B cell (primary cell): ENCODE results near the gene NUBP1. TPM values are rescaled to one million over a fixed set of nuclear protein-coding genes. Genes with fewer than 3 reads are reported as not detected.

Source experiments
- ATAC-seq: fragments of 200-7000 bp; cut with Tn5 transposase; one replicate; pipeline ENCODE4 v1.10.0; 2021; ENCODE audit warnings: low read depth, mild to moderate bottlenecking, moderate number of reproducible peaks, moderate library complexity
- CTCF ChIA-PET: fragments of 350-600 bp; sonication (Branson Sonifier 250); formaldehyde crosslinking; loops from one replicate; lab custom pipeline; 2021; ENCODE audit warnings: antibody characterized with exemption, inconsistent platforms; lab: Charles Lee
- POLR2A ChIA-PET: fragments of 350-600 bp; sonication (Branson Sonifier 250); formaldehyde crosslinking; loops from one replicate; lab custom pipeline; 2021; ENCODE audit warnings: antibody characterized with exemption; lab: Charles Lee
- DNase-seq: peaks from one replicate; pipeline ENCODE4 v3.0.0; 2013
- H2AFZ ChIP-seq: 2 replicates; pipeline ENCODE4 v1.6.1; 2012; ENCODE audit warnings: mild to moderate bottlenecking, low read depth, low read length; ENCODE audit not compliant: insufficient read depth, poor library complexity, severe bottlenecking
- H3K27ac ChIP-seq, 2 donors: 1 replicate in 1 of 2; 2 replicates in 1 of 2; pipeline ENCODE4 v1.5.1; 2012 to 2013; ENCODE audit warnings: low read length in 2 of 2, mild to moderate bottlenecking in 2 of 2, moderate library complexity in 1 of 2
- H3K27me3 ChIP-seq, 4 experiments: fragments of 200-600 bp in 1 of 4; sonication (generic) in 1 of 4; replicated peaks in 1 of 4; 1 replicate in 2 of 4; 2 replicates in 2 of 4; pipeline versions ENCODE4 v1.6.1 to v1.7.0; 2013 to 2016; ENCODE audit warnings: low read length in 3 of 4, mild to moderate bottlenecking in 2 of 4, mixed read lengths in 1 of 4, moderate library complexity in 1 of 4; ENCODE audit not compliant: insufficient read depth in 4 of 4, control insufficient read depth in 3 of 4; ENCODE audit errors: control extremely low read depth in 1 of 4
- H3K36me3 ChIP-seq, 2 experiments: replicated peaks in 1 of 2; 1 replicate in 1 of 2; 2 replicates in 1 of 2; pipeline versions ENCODE4 v1.6.1 to v1.7.1; 2013; ENCODE audit warnings: low read length in 1 of 2; ENCODE audit not compliant: insufficient read depth in 2 of 2, control insufficient read depth in 1 of 2; ENCODE audit errors: control extremely low read depth in 1 of 2, extremely low read depth in 1 of 2
- H3K4me1 ChIP-seq, 2 donors: fragments of 200-600 bp in 1 of 2; sonication (generic) in 1 of 2; 1 replicate in 1 of 2; 2 replicates in 1 of 2; pipeline versions ENCODE4 v1.5.1 to v1.6.1; 2013 to 2017; ENCODE audit warnings: low read length in 2 of 2; ENCODE audit not compliant: control insufficient read depth in 2 of 2, insufficient read depth in 2 of 2
- H3K4me2 ChIP-seq: replicated peaks from 2 replicates; pipeline ENCODE3; 2012; ENCODE audit warnings: mild to moderate bottlenecking, low read depth, low read length; ENCODE audit not compliant: poor library complexity, severe bottlenecking
- H3K4me3 ChIP-seq, 5 experiments: fragments of 200-600 bp in 1 of 5; sonication (generic) in 1 of 5; 1 replicate in 3 of 5; 2 replicates in 2 of 5; pipeline versions ENCODE4 v1.5.1 to v1.7.0; 2011 to 2016; ENCODE audit warnings: low read length in 4 of 5, mild to moderate bottlenecking in 4 of 5, low read depth in 2 of 5, control low read depth in 1 of 5, moderate library complexity in 1 of 5; ENCODE audit not compliant: insufficient read depth in 1 of 5; ENCODE audit errors: control extremely low read depth in 1 of 5, extremely low read depth in 1 of 5
- H3K79me2 ChIP-seq: fragments of 200-600 bp; sonication (generic); one replicate; pipeline ENCODE4 v1.6.0; 2016; ENCODE audit warnings: low read length; ENCODE audit not compliant: control insufficient read depth, insufficient read depth
- H3K9ac ChIP-seq: fragments of 200-600 bp; sonication (generic); 2 replicates; pipeline ENCODE4 v1.6.1; 2017; ENCODE audit warnings: mild to moderate bottlenecking, low read length, moderate library complexity
- H3K9me3 ChIP-seq, 3 donors: one replicate each; pipeline versions ENCODE4 v1.6.1 to v1.7.1; 2013; ENCODE audit warnings: low read length in 2 of 3; ENCODE audit not compliant: control insufficient read depth in 2 of 3, insufficient read depth in 1 of 3; ENCODE audit errors: control extremely low read depth in 1 of 3
- H4K20me1 ChIP-seq: 2 replicates; pipeline ENCODE4 v1.6.0; 2012; ENCODE audit warnings: mild to moderate bottlenecking, low read length; ENCODE audit not compliant: insufficient read depth, control insufficient read depth, poor library complexity, severe bottlenecking
- H3K27ac Mint-ChIP-seq: one replicate; pipeline ENCODE4 v1.8.0; 2021; ENCODE audit warnings: mixed read lengths
- H3K27me3 Mint-ChIP-seq: one replicate; pipeline ENCODE4 v1.8.0; 2021; ENCODE audit warnings: mixed read lengths
- H3K4me1 Mint-ChIP-seq: one replicate; pipeline ENCODE4 v1.8.0; 2021; ENCODE audit warnings: mixed read lengths
- H3K4me3 Mint-ChIP-seq: one replicate; pipeline ENCODE4 v1.8.0; 2021; ENCODE audit warnings: mixed read lengths
- H3K9me3 Mint-ChIP-seq: one replicate; pipeline ENCODE4 v1.8.0; 2022; ENCODE audit warnings: mixed read lengths; ENCODE audit not compliant: insufficient read depth
- CTCF ChIP-seq: fragments of 200-600 bp; IDR thresholded peaks from one replicate; pipeline ENCODE4 v1.8.0; 2022; ENCODE audit warnings: antibody characterized with exemption, mild to moderate bottlenecking
- EZH2 ChIP-seq: IDR thresholded peaks from 2 replicates; pipeline ENCODE4 v1.6.1; 2012; ENCODE audit warnings: borderline replicate concordance, low read depth, mild to moderate bottlenecking, moderate library complexity, low read length; ENCODE audit not compliant: insufficient read depth, poor library complexity, severe bottlenecking
- WGBS: methylation state at CpG from one replicate; pipeline ENCODE4 v1.1.5; 2013; ENCODE audit warnings: missing lambda C conversion rate; ENCODE audit not compliant: insufficient coverage; 5-methylcytosine and 5-hydroxymethylcytosine counted together
- intact Hi-C: fragments of 100-400 bp; cut with micrococcal nuclease; formaldehyde crosslinking; loops from one replicate; pipeline ENCODE4 v1.10.0; 2022
- polyA plus RNA-seq: library from polyadenylated mRNA; depleted of rRNA; stranded (reverse); fragments of >200 nt; gene quantifications from 2 replicates; pipeline ENCODE4 v1.2.3, GENCODE V29; 2012
- total RNA-seq, 2 donors: library from RNA; stranded (reverse); fragments of 120-200 nt in 1 of 2; gene quantifications; 1 replicate in 1 of 2; 2 replicates in 1 of 2; pipeline versions ENCODE4 v1.2.3 to v1.2.4, GENCODE V29; 2013 to 2022

Gene NUBP1
- total and polyA plus RNA-seq, 2 donors (not counting 1 experiment from before 2014, with no cell fraction given): 47.3 to 67.3 TPM

- H3K4me2 ChIP-seq: no peak overlapping the region
Observed at GRCh38 chr16:10808218-10808617, 64.6 kb downstream of the NUBP1 start.

More at GRCh38 chr16:10808218-10808617, 64.6 kb downstream of the NUBP1 start:
- H3K9ac ChIP-seq: no peak overlapping the region
- peaks cover 10% of the 10 kb centered on the region for H3K79me2 ChIP-seq
- no peak for DNase-seq
- H3K9me3 ChIP-seq: peaks cover 0 to 7% (median 0%) of the 10 kb centered on the region in 3 donors
- H3K27me3 Mint-ChIP-seq: no peaks in the 10 kb centered on the region
- H3K9me3 Mint-ChIP-seq: no peaks in the 10 kb centered on the region
- no peaks in the 10 kb centered on the region for H3K27me3 ChIP-seq
- intact Hi-C loops: loop anchor here (2.0 to 5.0 kb wide), 3 partner anchors 36 to 69 kb away; partner anchors contain the start of gene CIITA
- WGBS: 60% methylated on average over 2 of the region's 3 CpGs
- ATAC-seq: no peak
- TF ChIP-seq EZH2 (no peak), CTCF (no peak)
- H3K27ac Mint-ChIP-seq: peak overlapping the region; percentile 84
- no peak overlapping the region for H3K27ac ChIP-seq
- H3K4me1 Mint-ChIP-seq: peaks cover 76% of the 10 kb centered on the region
- no peak overlapping the region for H2AFZ ChIP-seq
- peaks cover 19 to 56% of the 10 kb centered on the region in 2 donors for H3K4me1 ChIP-seq
- no peaks in the 10 kb centered on the region for H3K36me3 ChIP-seq
- POLR2A ChIA-PET: interaction anchor here (0.5 to 1.7 kb wide), 3 partner anchors 60 to 130 kb away, joined by 3 to 5 read pairs (median 4); no protein-coding TSS in a partner anchor
- H4K20me1 ChIP-seq: no peaks in the 10 kb centered on the region
- CTCF ChIA-PET: interaction anchor here (1.1 to 1.6 kb wide), 4 partner anchors 23 to 110 kb away, joined by 3 to 11 read pairs (median 4); partner anchors contain the start of gene CIITA
- H3K4me3 ChIP-seq: no peak overlapping the region
- H3K4me3 Mint-ChIP-seq: peak overlapping the region; percentile 15
